ENCODE results near the gene CNTD1.

The CNTD1 gene

DNA sequence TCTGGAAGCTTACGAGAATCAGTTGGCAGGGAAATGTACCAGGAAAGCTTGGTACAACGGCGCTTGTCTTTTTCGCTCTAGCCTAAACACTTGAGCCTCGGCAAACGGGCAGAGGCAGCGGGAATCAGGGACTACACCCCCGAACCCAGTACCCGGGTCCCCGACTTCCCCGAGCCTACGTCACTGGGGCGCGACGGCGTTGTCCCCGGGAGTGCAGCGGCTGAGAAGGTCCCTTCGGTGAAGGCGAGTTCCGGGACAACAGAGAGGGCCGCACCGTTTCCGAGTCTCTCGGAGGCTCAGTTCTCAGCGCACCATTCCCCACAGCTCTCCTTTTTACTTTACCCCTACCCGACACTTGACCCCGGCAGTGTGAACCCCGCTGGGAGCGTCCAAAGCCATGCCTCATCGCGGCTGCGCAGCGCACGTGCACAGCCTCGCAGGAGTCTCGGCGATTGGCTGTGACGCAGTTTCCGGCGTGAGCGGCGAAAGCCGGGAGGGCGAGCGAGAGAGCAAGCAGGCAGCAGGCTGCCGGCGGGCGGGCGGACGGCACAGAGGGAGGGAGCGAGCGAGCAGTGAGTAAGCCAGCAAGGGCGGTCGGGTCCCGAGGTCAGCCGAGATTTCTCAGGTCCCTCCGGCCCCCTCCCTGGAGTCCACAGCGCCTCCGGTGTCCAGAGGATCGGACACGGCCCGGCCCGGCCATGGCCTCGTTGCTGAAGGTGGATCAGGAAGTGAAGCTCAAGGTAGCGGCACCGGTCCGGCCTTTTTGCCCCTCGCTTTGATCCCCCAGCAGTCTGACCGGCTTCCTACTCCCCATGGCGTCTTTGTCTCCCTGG lies 34.5 kb downstream of the CNTD1 start, which contains the start of gene PSME3:
TSS of gene PSME3 (plus strand) at position 464 of the 833 bp plus-strand sequence. CDS start at position 699, 235 bp downstream.
- Histone ChIP-seq H3K4me3 (replicated peaks; ENCODE audit: low read depth, low read length) (peak within 1 kb of the TSS; percentile 99), H3K36me3 (ENCODE audit: control insufficient read depth, insufficient read depth, low read length) (peaks cover 16% of the 10 kb centered on the region), H3K27me3 (replicated peaks; ENCODE audit: control insufficient read depth, insufficient read depth, low read length) (no peaks in the 10 kb centered on the region)
- TF ChIP-seq, protein P1, sequence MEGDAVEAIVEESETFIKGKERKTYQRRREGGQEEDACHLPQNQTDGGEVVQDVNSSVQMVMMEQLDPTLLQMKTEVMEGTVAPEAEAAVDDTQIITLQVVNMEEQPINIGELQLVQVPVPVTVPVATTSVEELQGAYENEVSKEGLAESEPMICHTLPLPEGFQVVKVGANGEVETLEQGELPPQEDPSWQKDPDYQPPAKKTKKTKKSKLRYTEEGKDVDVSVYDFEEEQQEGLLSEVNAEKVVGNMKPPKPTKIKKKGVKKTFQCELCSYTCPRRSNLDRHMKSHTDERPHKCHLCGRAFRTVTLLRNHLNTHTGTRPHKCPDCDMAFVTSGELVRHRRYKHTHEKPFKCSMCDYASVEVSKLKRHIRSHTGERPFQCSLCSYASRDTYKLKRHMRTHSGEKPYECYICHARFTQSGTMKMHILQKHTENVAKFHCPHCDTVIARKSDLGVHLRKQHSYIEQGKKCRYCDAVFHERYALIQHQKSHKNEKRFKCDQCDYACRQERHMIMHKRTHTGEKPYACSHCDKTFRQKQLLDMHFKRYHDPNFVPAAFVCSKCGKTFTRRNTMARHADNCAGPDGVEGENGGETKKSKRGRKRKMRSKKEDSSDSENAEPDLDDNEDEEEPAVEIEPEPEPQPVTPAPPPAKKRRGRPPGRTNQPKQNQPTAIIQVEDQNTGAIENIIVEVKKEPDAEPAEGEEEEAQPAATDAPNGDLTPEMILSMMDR (IDR thresholded peaks at IDR 0.05; ENCODE audit: insufficient read depth, low read length, poor library complexity, severe bottlenecking): no peak
- peak; percentile 93 for DNase-seq (ENCODE audit: extremely low read depth, insufficient read length)

DNA sequence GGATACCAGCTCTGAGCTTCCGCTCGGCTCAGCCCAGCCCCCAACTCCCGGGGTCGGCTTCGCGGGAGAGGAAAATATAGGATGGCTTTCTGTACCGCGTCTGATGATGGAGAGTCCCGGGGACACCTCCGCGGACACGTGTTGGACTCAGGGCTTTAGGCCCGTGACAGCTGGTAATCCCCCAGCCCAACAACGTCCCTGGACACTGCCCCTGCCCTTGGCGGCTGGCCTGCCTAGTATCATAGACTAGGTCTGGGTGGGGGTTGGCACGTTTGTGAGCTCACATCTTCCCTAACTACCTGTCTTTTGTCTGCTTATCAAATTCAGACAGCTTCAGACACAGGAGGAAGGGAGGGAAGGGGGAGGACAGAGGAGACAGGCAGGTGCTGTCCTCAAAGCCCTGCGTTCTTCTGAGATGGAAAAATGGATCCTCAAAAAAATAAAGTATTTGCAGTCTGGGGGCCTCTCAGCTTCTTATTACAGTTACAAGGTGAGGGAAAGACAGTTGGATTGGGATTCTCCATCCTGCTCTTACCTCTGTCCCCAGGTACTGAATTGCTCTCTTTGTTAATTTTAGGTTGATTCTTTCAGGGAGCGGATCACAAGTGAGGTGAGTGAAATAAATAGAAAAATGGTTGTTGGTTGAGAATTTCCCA lies 35.2 kb downstream of the CNTD1 start:
- H3K27me3 ChIP-seq (replicated peaks; ENCODE audit: control insufficient read depth, insufficient read depth, low read length): no peaks in the 10 kb centered on the region
- peak overlapping the region; percentile 99 for H3K4me3 ChIP-seq (replicated peaks; ENCODE audit: low read depth, low read length)
- H3K36me3 ChIP-seq (ENCODE audit: control insufficient read depth, insufficient read depth, low read length): peaks cover 22% of the 10 kb centered on the region
- TF ChIP-seq, protein P1 (IDR thresholded peaks at IDR 0.05; ENCODE audit: insufficient read depth, low read length, poor library complexity, severe bottlenecking): no peak
- no peak for DNase-seq (ENCODE audit: extremely low read depth, insufficient read length)

DNA sequence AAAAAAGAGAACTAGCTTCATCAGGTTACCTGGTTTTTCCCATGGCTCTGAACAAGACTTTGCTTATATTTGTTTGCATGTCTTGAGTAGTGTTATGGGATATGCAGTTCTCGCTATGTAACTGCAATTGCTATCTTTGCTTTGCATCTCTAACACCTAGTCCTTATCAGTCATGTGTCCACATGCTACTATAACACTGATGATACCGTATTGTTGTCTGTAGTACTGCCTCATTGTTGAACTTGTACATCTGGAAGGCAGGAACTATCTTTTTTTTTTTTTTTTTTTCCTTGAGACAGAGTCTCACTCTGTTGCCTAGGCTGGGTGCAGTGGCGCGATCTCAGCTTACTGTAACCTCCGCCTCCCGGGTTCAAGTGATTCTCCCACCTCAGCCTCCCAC lies 37.1 kb downstream of the CNTD1 start:
- H3K36me3 ChIP-seq (ENCODE audit: control insufficient read depth, insufficient read depth, low read length): peaks cover 26% of the 10 kb centered on the region
- no peak for DNase-seq (ENCODE audit: extremely low read depth, insufficient read length)
- H3K4me3 ChIP-seq (replicated peaks; ENCODE audit: low read depth, low read length): no peak overlapping the region
- TF ChIP-seq, protein P1 (IDR thresholded peaks at IDR 0.05; ENCODE audit: insufficient read depth, low read length, poor library complexity, severe bottlenecking): no peak
- no peaks in the 10 kb centered on the region for H3K27me3 ChIP-seq (replicated peaks; ENCODE audit: control insufficient read depth, insufficient read depth, low read length)

DNA sequence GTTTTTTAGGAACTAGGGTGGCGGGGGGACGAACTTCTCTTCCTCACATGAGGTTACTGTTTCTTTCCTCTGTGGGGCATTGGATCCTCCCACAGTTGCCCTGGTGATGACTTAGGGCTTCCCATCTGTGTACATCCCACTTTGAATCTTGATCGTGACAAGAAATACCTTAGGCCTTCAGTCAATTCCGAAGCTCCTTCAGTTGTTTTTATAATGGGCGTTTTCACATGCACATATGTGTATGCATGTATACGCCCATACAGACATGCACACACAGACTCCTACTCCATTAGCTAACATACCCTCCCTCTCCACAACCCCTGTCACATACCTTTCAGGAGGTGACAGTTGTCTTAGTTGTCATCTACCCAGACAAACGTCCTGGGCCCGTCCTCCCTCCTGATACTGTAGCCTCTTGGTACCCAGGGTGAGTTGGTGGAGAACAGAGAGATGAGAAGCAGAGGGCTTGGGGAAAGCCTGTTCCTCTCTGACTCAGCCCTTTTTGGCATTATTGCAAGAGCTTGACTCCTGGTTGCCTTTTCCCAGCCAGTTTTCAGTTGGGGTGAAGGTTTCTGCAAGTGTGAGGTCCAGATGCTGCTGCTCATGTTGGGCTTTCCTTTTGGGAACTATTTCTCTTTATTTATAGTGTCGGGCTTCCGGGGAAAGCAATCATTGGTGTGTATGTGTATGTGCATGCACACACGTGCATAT lies 43.5 kb downstream of the CNTD1 start:
- no peak overlapping the region for H3K4me3 ChIP-seq (replicated peaks; ENCODE audit: low read depth, low read length)
- TF ChIP-seq, protein P1 (IDR thresholded peaks at IDR 0.05; ENCODE audit: insufficient read depth, low read length, poor library complexity, severe bottlenecking): no peak
- H3K36me3 ChIP-seq (ENCODE audit: control insufficient read depth, insufficient read depth, low read length): peaks cover 39% of the 10 kb centered on the region
- no peaks in the 10 kb centered on the region for H3K27me3 ChIP-seq (replicated peaks; ENCODE audit: control insufficient read depth, insufficient read depth, low read length)
- no peak for DNase-seq (ENCODE audit: extremely low read depth, insufficient read length)

DNA sequence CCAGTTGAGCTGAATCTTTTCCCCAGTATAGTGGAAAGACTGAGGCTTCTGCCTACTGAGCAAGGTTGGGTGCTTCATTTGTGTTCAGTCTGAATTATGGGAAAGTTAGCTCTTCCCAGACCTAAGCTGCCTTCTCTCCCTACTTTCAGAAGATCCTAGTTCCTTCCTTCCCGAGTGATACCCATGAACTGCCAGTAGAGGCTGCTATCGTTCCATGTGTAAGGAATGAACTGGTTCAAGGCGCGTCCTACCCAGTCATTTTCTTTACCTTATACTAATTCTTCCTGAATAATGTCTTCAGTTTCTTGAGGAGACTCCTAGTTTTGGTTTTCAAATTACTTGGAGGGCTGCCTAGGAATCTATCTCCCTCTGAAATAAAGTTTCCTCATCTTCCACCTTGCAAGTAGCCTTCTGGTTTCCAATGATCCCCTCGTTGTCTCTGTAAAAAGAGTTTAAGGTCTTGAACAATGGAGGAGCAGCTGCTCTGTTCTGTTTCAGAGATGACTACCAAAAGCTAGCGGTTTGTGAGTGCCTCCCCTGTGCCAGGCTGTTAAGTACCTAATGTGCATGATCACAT lies 44.8 kb downstream of the CNTD1 start:
- no peaks in the 10 kb centered on the region for H3K27me3 ChIP-seq (replicated peaks; ENCODE audit: control insufficient read depth, insufficient read depth, low read length)
- H3K4me3 ChIP-seq (replicated peaks; ENCODE audit: low read depth, low read length): no peak overlapping the region
- TF ChIP-seq, protein P1 (IDR thresholded peaks at IDR 0.05; ENCODE audit: insufficient read depth, low read length, poor library complexity, severe bottlenecking): peak; percentile 73
- DNase-seq (ENCODE audit: extremely low read depth, insufficient read length): no peak
- H3K36me3 ChIP-seq (ENCODE audit: control insufficient read depth, insufficient read depth, low read length): peaks cover 31% of the 10 kb centered on the region

All from GM06990 (cell line).